HG02678 (cell line): ENCODE data around the gene P2RX3.

ENCODE experiments used
- ATAC-seq: cut with Tn5 transposase; IDR thresholded peaks from one replicate; pipeline ENCODE4 v1.9.1; 2021; ENCODE audit warnings: mild to moderate bottlenecking, moderate library complexity; ENCODE audit not compliant: unreplicated experiment

P2RX3 gene

DNA sequence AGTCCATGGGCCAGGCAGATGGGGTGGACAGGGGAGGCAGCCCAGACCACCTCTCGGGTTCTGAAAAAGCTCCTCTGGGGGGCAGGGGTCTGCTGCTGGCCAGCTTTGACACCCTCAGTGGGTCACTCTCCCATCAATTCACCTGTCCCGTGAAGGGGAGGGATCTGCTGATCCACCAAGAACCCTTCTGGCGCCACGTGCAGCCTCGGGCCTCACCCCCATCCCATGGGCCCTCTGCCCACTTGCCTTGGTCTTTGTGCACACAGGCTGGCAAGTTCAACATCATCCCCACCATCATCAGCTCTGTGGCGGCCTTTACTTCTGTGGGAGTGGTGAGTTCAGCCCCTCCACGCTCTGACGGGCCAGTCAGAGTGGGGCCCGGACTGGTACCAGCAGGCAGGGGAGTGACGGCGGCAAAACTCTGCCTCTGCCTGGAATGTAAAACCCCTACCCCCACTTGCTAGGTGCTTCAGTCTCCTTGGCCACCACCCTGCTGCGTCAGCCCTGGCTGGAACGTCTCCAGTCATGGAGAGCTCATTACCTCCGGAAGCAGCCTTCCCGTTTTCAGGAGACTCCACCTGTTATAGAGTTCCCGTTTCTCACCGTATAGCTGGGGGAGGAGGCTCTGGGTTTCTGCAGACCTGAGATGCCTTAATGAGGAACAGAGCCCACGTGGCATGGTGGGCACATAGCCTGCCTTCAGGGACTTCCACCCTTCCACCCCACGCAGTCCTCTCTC lies 30.1 kb downstream of the P2RX3 start:
- no peak for ATAC-seq

- ATAC-seq, result no peak
Observed at GRCh38 chr11:57368845-57369232, 30.7 kb downstream of the P2RX3 start.

DNA sequence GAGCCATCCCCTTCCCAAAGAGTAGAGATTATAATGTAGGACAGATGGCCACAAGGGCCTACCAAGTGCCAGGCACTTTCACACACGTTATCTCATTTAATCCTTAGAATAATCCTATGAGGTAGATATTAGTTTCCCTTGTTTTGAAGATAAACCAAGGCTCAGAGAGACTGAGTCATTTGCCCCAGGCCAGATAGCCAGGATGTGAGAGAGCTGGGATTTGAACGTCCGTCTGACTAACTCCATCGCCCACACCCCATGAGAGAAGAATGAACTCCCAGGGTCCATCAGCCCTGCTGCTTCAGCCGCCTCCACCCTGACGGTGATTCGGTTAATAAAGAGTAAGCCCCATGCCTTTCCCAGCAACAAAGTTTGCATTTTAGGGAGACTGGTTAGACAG lies 32.1 kb downstream of the P2RX3 start:
- ATAC-seq, result no peak

- ATAC-seq, result no peak
Observed at GRCh38 chr11:57370941-57371340, 32.8 kb downstream of the P2RX3 start.

DNA sequence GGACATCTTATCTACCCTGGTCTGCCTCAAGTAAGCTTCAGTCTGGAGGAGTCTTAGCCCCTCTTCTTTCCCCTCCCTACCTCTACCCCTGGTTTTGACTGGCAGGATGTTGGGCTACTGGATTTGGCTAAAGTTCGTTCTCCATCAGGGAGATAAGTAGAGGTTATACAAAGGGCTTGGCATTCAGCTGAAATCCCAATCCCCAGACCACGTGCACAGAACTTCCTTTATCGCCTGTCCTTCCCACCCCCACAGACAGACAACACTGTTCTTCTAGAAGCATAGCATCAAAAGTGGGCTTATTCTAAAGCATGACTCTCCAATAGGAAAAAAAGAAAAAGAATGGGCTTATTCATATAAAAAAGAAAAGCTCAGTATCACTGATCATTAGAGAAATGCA lies 35.0 kb downstream of the P2RX3 start:
- no peak for ATAC-seq

DNA sequence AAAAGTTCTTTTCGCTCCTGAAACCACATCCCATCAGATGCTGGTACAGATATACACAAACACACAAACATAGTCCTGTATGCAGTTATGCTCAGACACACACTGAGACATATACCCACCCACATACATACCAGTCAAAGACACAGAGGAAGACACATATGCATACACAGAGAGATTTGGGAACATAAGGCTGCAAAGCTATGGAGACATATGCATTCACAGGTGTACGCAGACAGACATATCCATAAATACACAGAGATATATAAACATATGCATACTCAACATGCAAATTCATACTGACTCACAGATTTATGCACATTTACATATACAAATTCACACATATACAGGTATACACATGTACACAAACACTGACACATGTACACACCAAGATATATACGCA lies 36.8 kb downstream of the P2RX3 start:
- no peak for ATAC-seq

- ATAC-seq, result no peak
Observed at GRCh38 chr11:57375490-57375889, 37.3 kb downstream of the P2RX3 start.

DNA sequence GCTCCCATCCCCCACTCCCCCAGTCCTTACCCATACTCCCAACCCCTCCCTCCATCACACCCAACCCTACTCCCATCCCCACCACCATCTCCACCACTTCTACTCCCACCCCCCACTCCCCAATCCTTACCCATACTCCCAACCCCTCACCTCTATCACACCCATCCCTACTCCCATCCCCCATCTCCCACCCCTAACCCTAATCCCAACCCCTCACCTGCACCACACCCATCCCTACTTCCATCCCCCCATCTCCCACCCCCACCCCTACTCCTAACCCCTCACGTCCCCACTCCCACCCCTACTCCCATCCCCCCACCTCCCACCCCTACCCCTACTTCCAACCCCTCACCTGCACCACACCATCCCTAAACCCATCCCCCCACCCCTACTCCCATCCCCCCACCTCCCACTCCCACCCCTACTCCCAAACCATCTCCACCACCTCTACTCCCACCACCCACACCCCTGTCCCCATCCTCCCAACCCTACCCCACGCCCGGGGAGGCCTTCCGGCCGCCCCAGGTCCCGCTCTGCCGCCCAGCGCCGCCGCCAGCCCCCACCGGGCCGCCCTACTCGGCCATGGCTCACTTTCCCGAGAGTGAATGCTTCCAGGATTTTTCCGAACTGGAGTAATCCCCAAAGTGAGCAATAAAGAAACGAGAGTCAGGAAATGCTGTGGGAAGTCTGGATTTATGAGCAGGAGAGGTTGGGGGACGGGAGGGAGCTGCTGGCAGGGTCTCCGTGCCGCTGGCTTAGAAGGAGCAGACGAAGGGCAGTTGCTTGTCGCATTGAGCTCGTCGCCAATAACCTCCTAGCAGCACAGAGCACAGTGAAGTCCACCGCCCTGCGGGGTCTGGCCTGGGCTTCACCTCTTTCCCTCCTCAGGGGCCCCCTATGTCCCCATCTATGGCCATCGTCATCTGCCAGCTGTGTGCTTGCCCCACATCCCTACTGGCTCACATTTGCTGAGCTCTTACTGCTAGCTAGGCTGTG lies 38.2 kb downstream of the P2RX3 start:
- no peak for ATAC-seq

- no peak for ATAC-seq
Observed at GRCh38 chr11:57377107-57377506, 39.0 kb downstream of the P2RX3 start.

DNA sequence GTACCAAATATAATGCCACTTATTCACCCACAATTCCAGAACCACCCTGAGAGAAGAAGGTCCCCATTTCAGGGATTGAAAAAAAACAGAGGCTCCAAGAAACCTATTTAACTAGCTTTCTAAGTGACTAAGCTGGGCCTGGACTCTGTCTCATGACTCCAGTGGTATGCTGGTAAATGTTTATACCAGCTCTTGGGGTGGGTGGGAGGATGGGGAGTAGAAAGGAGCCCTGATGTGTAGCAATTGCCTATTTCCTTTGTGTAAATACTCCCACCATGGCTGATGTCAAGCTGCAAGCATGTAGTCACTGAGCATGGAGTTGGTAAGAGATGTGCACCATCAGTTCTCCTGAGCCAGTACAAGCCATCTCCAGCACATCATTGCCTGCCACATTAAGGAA lies 40.0 kb downstream of the P2RX3 start:
- no peak for ATAC-seq

DNA sequence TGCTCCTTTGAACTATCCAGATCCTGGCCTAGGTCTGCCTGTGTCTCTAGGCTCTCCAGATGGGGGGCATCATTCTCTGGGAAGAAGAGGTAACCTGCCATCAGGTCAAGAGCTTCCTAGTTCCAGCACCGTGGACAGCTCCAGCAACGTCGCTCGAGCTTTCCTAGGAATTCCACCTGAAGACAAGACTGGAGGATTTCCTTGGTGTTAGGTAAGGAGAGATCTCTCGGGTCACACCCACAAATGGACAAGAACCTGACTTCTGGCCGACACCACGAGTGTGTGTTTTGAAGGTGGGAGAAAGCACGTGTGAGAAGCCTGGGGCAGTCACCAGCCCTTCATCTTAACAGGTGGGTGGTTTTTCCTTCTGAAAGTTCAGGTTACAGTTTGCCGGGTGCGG lies 41.6 kb downstream of the P2RX3 start:
- ATAC-seq, result no peak

DNA sequence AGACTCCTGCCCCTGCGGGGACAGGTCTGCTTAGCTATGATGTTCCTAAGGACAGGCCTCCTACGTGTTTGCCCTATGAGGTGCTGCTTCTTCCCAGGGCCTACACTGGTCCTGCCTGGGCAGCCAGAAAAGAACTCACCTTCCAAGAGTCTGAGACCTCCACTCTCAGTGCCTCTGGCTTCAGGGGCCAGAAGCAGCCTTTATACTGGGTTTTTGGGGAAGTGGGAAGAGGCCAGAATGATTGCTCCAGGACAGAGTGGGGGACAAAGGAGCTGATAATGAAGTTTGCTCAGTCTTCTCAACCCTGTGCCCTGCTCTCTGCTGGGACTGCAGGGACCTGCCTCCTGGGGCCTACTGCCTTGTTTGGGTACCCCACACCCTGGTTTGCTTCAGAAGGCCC lies 42.8 kb downstream of the P2RX3 start, which contains the start of gene PRG3:
PRG3 (minus strand) TSS at position 176 of the 400 bp plus-strand sequence. CDS start 442 bp downstream, outside the sequence.
- ATAC-seq, result no peak

DNA sequence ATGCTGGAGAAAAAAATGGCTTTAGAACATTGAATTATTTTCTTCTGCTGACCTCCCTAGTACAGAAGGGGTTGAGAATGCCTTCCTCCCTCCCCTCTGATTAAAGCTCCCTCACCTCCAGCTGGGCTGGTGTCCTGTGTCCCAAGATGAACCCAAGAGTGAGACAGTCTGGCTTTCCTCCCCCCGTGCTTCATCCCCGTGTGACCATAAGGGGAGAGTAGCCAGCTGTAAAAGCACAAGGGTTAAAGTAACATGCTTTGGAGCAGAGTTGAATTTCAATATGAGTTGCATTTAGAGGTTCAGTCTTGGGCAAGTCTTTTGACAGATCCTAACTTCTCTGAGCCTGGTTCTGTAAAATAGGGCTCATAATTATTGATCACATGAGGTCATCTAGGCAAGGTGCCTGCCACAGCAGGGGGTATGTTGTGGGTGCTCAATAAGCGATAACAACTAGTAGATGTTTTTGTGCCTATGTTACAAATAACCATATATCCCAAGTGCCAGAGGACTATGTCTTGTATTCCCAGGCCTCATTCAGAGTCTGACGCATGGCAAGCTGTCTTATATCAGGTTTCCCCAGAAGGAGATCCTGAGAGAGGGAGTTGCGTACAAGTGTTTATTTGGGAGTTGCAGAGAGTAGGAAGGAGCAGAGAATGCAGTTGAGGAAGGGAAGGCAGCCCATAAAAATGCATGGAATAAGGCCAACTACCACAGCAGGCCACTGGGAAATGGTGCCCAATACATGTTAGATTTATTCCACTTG lies 48.2 kb downstream of the P2RX3 start:
- no peak for ATAC-seq

DNA sequence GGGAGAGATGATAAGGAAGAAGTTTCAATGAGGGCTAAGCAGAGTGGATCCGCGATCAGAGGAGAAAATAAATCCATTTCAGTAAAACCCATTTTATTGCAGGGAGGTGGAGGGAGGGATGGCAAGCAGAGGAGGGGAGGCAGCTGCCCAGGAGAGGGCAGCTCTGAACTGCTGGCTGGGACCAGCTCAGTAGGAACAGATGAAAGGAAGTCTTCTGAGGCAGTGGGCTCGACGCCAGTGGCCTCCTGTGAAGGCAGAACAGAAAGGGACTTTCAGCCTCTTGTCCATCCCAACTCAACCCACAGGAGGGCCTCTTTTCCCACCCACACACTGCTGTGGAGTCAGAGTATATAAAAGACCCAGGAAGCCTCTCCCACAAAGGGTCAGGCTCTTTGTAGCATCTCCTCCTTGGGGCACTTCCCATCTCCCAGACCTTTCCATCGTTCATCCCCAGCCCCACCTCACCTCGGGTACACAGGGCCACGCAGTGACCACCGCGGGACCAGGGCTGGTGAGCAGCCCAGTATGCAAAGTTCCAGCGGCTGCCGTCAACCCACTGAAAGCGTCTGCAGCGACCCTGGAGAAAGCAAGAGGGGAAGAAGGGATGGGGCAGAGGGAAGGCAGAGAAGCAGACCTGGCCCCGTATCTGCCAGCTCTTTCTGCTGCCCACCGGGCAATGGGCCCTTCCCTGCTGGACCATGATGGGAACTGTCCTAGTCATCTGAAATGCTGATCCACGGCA lies 49.3 kb downstream of the P2RX3 start:
- no peak for ATAC-seq

GRCh38 chr11:57390535-57390934 lies 52.4 kb downstream of the P2RX3 start, which contains the start of gene PRG2:
Gene PRG2, minus strand, starts transcription at chr11:57390650. Its CDS starts 706 bp downstream, at chr11:57389944.
- no peak for ATAC-seq

DNA sequence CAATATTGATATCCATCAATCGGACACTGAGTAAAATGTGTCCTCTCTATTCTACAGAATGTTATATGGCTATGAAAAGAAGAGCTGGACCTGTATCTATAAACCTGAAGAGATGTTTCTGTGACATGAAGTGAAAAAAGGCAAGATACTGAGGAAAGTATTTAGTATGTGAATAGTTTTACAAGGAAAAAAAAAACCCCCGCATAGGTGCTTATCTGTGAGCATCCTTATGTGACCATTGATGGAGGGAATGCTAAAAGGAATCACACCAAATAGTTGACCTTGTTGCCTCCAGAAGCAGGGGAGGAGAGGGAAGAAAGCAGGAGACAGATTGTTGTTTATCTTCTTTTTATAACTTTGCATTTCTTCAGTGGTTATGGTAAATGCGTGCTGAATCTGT lies 53.0 kb downstream of the P2RX3 start:
- ATAC-seq, result no peak

GRCh38 chr11:57391539-57391938 lies 53.4 kb downstream of the P2RX3 start:
- ATAC-seq, result no peak

DNA sequence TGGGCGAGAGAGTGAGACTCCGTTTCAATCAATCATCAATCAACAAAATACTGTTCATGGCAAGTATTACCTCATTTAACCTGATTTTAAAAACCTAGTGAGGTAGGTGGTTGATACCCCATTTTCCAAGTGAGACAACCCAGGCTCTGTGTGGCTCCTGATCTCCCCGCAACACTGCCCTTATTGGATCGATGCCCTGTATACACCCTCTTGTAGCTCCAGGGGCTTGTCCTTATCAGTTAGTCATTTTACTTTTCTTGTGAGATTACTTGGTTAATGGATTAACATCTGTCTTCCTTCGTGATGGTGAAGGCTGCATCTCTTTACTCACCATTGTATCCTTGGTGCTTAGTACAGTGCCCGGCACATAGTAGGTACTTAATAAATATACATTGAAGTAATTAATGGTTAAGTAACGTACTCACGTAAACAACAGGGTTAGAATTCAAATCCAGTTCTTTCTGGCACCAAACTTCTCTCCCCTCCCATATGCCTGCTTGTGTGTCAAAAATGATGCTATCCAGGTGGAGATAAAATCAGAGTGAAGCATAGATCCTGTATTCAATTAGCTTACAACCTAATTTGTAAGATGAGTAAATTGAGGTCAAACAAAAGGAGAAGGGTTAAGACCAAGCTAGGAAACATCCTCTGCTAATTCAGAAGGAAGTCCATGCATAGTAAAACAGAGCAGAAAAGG lies 54.1 kb downstream of the P2RX3 start:
- no peak for ATAC-seq

- ATAC-seq, result no peak
Observed at GRCh38 chr11:57392763-57393105, 54.6 kb downstream of the P2RX3 start.
